ENCODE measurements around the gene SERPINB8. TPM values are rescaled to one million over a fixed set of nuclear protein-coding genes. Genes with fewer than 3 reads are reported as not detected.

Gene SERPINB8
- total and polyA plus RNA-seq, 7 donors = 0.84 to 31.3 (median 4.1) TPM

DNA sequence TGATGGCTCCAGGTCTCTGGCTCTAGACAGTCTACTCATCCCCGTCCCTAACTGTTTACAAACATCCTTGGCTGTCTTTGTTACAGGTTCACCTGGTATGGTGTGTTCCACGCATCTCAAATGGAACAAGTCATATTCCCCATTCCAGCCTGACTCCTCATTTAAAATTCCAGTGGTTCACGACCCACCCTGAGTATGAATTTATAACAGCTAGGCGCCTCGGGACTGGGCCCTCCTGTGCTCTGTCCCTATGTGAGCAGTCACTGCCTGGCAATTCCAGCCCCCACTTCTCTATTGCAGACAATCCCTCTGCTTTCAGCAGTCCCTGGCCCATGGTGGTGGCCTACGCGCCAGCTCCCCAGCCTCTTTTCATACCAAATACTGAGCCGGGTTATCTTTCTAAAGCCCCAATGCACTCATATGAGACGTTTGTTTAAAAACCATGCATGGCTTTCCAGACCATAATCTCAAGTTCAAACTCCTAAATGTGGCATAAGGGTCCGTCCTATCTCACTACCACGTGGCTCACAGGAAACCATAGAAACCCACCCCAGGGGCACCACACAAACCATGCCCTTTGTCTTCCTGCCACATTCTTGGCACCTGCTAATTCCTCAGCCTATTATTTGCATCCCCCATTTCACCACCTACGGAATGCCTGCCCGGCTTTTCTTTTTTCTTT is 1.6 kb downstream of the SERPINB8 start:
- DNase-seq = no peak
- Histone ChIP-seq H3K36me3 (ENCODE audit: insufficient read depth in 1 of 2, low read depth in 1 of 2) (no peaks in the 10 kb centered on the region), H3K27ac (peak overlapping the region; percentile 91), H3K4me3 (peak overlapping the region; percentile 90), H3K27me3 (ENCODE audit: insufficient read depth in 3 of 3, low read length in 2 of 3) (no peaks in the 10 kb centered on the region), H3K4me1 (peaks cover 7% of the 10 kb centered on the region), H3K9me3 (no peaks in the 10 kb centered on the region)
- no peak for ATAC-seq
- intact Hi-C loops (cut with DNase I) = no loop called here
- TF ChIP-seq, protein P1, sequence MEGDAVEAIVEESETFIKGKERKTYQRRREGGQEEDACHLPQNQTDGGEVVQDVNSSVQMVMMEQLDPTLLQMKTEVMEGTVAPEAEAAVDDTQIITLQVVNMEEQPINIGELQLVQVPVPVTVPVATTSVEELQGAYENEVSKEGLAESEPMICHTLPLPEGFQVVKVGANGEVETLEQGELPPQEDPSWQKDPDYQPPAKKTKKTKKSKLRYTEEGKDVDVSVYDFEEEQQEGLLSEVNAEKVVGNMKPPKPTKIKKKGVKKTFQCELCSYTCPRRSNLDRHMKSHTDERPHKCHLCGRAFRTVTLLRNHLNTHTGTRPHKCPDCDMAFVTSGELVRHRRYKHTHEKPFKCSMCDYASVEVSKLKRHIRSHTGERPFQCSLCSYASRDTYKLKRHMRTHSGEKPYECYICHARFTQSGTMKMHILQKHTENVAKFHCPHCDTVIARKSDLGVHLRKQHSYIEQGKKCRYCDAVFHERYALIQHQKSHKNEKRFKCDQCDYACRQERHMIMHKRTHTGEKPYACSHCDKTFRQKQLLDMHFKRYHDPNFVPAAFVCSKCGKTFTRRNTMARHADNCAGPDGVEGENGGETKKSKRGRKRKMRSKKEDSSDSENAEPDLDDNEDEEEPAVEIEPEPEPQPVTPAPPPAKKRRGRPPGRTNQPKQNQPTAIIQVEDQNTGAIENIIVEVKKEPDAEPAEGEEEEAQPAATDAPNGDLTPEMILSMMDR (IDR thresholded peaks at IDR 0.05) = no peak
- 78 to 81% (median 80%) methylated on average over 13 of the region's 13 CpGs for WGBS, 3 donors

DNA sequence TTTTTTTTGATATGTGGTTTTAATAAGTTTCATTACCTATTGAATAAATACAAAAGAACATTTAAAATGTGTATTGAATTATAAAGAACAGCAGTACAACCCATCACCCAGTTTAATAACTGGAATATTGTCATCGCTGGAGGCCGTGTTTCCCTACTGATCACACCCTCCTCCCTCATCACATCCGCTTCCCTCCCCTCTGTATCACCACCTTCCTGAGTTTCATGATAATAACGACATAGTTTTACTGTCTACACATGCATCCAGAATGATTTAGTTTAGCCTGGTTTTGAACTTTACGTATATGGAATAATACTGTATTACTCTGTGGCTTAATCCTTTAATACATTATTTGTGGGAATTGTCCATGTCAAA is 2.1 kb downstream of the SERPINB8 start:
- DNase-seq = no peak
- H3K4me1 ChIP-seq = peaks cover 7% of the 10 kb centered on the region
- no peak for ATAC-seq
- TF ChIP-seq, protein P1 (IDR thresholded peaks at IDR 0.05) = no peak
- intact Hi-C loops (cut with DNase I) = no loop called here
- H3K9me3 ChIP-seq = no peaks in the 10 kb centered on the region
- no peak overlapping the region for H3K27ac ChIP-seq
- no peak overlapping the region for H3K4me3 ChIP-seq
- no peaks in the 10 kb centered on the region for H3K36me3 ChIP-seq (ENCODE audit: insufficient read depth in 1 of 2, low read depth in 1 of 2)
- no peaks in the 10 kb centered on the region for H3K27me3 ChIP-seq (ENCODE audit: insufficient read depth in 3 of 3, low read length in 2 of 3)
- 88 to 93% (median 90%) methylated on average over 5 of the region's 5 CpGs for WGBS, 3 donors

DNA sequence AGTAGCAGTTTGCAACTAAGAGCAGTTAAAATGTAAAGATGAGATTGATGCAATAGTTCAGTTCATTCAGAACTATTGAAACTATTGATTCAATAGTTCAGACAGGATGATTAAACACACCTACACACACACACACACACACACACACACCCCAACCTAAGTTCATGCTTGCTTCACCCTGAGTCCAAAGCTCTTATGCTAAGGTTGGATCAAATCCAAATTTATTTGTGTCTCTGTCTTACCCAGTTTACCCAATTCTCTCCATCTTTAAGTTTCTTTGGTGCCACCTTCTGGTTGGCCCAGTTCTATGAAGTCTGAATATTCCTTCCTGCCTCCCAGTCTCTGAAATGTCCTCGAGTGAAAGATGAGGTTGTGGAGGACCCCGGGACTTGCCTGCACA is 5.1 kb downstream of the SERPINB8 start:
- ATAC-seq (no peak), DNase-seq (no peak)
- TF ChIP-seq, protein P1 (IDR thresholded peaks at IDR 0.05) = no peak
- intact Hi-C loops (cut with DNase I) = no loop called here
- no peaks in the 10 kb centered on the region for H3K4me1 ChIP-seq
- H3K27ac ChIP-seq = no peak overlapping the region
- no peaks in the 10 kb centered on the region for H3K27me3 ChIP-seq (ENCODE audit: insufficient read depth in 3 of 3, low read length in 2 of 3)
- WGBS, 3 donors = 30 to 42% (median 35%) methylated on average over 2 of the region's 2 CpGs
- no peaks in the 10 kb centered on the region for H3K9me3 ChIP-seq
- H3K4me3 ChIP-seq = no peak overlapping the region
- H3K36me3 ChIP-seq (ENCODE audit: insufficient read depth in 1 of 2, low read depth in 1 of 2) = no peaks in the 10 kb centered on the region

DNA sequence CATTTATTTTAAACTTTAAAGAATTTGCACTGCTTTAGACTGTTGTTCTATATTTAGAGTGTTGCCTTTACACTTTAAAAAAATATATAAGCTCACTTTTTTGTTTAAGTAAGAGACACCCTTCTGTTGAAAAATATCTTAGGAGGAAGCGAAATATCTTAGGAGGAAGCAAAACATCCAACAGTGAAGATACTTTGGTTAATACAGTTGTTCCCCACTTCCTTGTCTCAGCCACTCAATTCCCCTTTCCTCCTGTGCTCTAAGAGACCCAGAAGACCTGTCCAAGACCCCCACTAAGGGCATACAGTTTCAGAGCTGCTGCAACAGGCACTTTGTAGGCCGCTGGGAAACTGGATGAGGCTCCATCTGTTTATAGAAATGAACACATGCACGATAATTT is 5.7 kb downstream of the SERPINB8 start:
- Histone ChIP-seq H3K4me3 (no peak overlapping the region), H3K27me3 (ENCODE audit: insufficient read depth in 3 of 3, low read length in 2 of 3) (no peaks in the 10 kb centered on the region), H3K36me3 (ENCODE audit: insufficient read depth in 1 of 2, low read depth in 1 of 2) (no peaks in the 10 kb centered on the region), H3K27ac (no peak overlapping the region), H3K9me3 (no peaks in the 10 kb centered on the region), H3K4me1 (no peaks in the 10 kb centered on the region)
- ATAC-seq (no peak), DNase-seq (no peak)
- 60 to 64% (median 63%) methylated on average over 3 of the region's 3 CpGs for WGBS, 3 donors
- intact Hi-C loops (cut with DNase I) = no loop called here
- TF ChIP-seq, protein P1 (IDR thresholded peaks at IDR 0.05) = no peak

DNA sequence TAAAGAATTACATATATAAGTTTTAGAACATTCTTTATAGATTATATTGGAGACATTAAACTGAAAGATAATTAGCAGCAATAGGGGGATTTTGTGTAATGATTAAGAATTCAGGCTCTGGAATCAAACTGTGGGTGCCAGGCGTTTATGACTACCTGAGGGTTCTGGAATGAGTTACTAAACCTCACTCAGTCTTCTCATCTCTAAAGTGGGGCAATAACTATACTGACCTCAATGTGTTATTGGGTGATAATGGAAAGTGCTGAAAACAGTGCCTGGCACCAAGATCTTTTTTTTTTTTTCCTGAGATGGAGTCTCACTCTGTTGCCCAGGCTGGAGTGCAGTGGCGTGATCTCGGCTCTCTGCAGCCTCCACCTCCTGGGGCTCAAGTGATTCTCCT is 7.2 kb downstream of the SERPINB8 start:
- no peaks in the 10 kb centered on the region for H3K9me3 ChIP-seq
- H3K36me3 ChIP-seq (ENCODE audit: insufficient read depth in 1 of 2, low read depth in 1 of 2) = peaks cover 5 to 11% of the 10 kb centered on the region in 2 donors
- H3K27ac ChIP-seq = no peak overlapping the region
- H3K27me3 ChIP-seq (ENCODE audit: insufficient read depth in 3 of 3, low read length in 2 of 3) = no peaks in the 10 kb centered on the region
- TF ChIP-seq, protein P1 (IDR thresholded peaks at IDR 0.05) = no peak
- H3K4me1 ChIP-seq = no peaks in the 10 kb centered on the region
- 85 to 94% (median 93%) methylated on average over 3 of the region's 3 CpGs for WGBS, 3 donors
- H3K4me3 ChIP-seq = no peak overlapping the region
- ATAC-seq (no peak), DNase-seq (no peak)
- intact Hi-C loops (cut with DNase I) = no loop called here

All from psoas muscle (tissue), 8 donors.